Tibial nerve (tissue), 3 donors: ENCODE measurements around the gene MYO5A.

Source experiments
- POLR2A ChIP-seq, 2 donors: fragments of 450-650 bp; IDR thresholded peaks; one replicate each; pipeline ENCODE4 v1.6.1; 2017; ENCODE audit warnings: antibody characterized with exemption in 2 of 2, mild to moderate bottlenecking in 2 of 2, moderate library complexity in 2 of 2
- TF ChIP-seq, protein P1 (sequence below), 5 experiments: fragments of 200-600 bp in 3 of 5; fragments of 450-650 bp in 2 of 5; sonication (generic) in 3 of 5; IDR thresholded peaks; one replicate each; pipeline ENCODE4 v1.5.1; 2016 to 2019; ENCODE audit warnings: antibody characterized with exemption in 5 of 5, mild to moderate bottlenecking in 3 of 5, moderate library complexity in 2 of 5

DNA sequence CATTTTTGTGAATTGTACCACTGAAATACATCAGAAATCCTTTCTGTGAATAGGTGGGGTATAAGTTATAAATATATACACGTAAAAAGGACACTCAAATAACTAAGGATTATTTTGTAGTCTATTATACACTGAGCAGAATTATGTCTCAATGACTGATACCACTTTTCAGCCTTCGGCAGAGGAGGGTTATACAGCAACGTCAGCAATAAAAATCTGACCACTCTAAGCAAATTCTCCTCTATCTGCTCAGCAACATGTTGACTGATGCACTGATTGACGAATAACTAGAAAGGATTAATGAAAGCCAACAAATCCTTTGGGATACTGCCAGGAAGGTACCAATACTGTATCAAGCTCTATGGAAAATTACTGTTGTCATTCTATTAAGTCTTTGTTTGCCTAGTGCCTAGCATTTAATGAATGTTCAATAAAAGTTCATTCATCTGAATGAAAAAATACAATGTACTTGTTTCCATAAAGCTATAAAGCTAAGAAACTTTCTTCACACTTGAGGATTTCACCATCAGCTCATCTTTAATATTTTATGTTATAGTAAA lies 34.9 kb upstream of the MYO5A start:
- no peak for TF ChIP-seq POLR2A (IDR thresholded peaks at IDR 0.05)
- TF ChIP-seq, protein P1, sequence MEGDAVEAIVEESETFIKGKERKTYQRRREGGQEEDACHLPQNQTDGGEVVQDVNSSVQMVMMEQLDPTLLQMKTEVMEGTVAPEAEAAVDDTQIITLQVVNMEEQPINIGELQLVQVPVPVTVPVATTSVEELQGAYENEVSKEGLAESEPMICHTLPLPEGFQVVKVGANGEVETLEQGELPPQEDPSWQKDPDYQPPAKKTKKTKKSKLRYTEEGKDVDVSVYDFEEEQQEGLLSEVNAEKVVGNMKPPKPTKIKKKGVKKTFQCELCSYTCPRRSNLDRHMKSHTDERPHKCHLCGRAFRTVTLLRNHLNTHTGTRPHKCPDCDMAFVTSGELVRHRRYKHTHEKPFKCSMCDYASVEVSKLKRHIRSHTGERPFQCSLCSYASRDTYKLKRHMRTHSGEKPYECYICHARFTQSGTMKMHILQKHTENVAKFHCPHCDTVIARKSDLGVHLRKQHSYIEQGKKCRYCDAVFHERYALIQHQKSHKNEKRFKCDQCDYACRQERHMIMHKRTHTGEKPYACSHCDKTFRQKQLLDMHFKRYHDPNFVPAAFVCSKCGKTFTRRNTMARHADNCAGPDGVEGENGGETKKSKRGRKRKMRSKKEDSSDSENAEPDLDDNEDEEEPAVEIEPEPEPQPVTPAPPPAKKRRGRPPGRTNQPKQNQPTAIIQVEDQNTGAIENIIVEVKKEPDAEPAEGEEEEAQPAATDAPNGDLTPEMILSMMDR (IDR thresholded peaks at IDR 0.05), result no peak
